Right kidney (tissue), 9 donors: ENCODE measurements around the gene RILP.
"Not testable (repeated sequence)": the region's sequence is repeated elsewhere in the genome, so short reads cannot be mapped to it uniquely, and the experiment has no call there.

ENCODE experiments used
- DNase-seq: peaks from one replicate; pipeline ENCODE4 v3.0.0-alpha.2; 2016
- long read RNA-seq, 8 donors: transcript quantifications; one replicate each; lab custom pipeline, GENCODE V29; 2026

Gene RILP, protein sequence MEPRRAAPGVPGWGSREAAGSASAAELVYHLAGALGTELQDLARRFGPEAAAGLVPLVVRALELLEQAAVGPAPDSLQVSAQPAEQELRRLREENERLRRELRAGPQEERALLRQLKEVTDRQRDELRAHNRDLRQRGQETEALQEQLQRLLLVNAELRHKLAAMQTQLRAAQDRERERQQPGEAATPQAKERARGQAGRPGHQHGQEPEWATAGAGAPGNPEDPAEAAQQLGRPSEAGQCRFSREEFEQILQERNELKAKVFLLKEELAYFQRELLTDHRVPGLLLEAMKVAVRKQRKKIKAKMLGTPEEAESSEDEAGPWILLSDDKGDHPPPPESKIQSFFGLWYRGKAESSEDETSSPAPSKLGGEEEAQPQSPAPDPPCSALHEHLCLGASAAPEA
- long read RNA-seq, donor 1, partial matches to known transcripts = 0 of 1 reads
- long read RNA-seq, donor 1, other reads (novel, unspliced or antisense) = 0 of 1 reads
- long read RNA-seq, donor 2, partial matches to known transcripts = 0 of 1 reads
- long read RNA-seq, donor 2, other reads (novel, unspliced or antisense) = 0 of 1 reads
- long read RNA-seq, donor 3 = 0 reads
- long read RNA-seq, donor 4 = 0 reads
- long read RNA-seq, donor 5, partial matches to known transcripts = 0 of 3 reads
- long read RNA-seq, donor 5, other reads (novel, unspliced or antisense) = 0 of 3 reads
- long read RNA-seq, donor 6, partial matches to known transcripts = 0 of 1 reads
- long read RNA-seq, donor 6, other reads (novel, unspliced or antisense) = 0 of 1 reads
- long read RNA-seq, donor 7 = 0 reads
- long read RNA-seq, donor 8 = 0 reads

DNA sequence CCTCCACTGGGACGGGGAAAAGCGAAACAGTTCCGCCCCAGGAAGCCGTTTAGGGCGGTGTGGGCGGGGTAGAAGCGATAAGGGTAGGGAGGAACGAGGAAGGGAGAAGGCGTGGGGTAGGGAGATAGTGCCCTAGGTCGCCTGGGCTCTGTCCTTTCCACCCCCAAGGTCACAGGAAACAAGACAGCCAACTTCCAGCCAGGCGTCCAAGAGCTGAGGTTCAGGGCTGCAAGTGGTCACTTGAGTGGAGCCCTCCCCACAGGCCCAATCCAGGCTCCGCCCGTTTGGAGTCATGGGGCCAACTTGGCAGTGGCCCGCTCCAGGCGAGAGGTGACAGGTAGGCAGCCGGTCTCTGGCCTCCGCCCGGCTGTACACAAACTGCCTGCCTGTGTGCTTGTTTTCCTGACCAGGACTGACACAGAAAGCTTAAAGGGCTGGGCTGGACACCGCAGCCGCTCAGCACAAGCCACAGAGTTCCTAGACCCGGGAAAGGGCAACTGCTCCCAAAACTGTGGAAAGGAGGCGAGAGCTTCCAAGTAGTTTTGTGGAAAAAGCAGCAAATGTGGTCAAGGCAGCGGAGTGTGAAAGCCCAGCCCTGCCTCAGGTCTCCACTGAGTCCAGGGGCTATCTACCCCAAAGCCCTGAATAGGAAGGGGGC, at the start of gene RILP:
TSS of gene RILP (minus strand) at position 23 of the 658 bp plus-strand sequence. CDS start 62 bp downstream, outside the sequence.
- peak; percentile 55 for DNase-seq

DNA sequence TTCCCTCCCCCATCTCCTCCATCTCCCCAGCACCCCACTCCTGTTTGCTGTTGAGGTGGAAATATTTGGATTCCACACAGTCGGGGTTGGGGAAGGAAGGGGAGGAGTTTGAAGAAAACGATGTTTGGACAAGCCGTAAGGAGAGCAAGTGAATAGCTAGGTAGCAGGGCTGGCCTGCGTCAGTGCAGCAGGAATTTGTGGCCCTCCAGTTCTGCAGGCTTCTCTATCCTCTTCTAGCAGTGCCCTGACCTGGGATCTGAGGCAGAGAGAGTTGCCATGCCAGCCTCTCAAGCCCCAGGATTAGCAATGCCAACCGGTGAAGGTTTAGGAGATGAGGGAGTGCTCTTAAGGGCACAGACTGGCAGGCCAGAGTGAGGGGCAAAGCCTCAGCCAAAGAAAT, 48.0 kb upstream of the RILP start:
- DNase-seq = no peak

DNA sequence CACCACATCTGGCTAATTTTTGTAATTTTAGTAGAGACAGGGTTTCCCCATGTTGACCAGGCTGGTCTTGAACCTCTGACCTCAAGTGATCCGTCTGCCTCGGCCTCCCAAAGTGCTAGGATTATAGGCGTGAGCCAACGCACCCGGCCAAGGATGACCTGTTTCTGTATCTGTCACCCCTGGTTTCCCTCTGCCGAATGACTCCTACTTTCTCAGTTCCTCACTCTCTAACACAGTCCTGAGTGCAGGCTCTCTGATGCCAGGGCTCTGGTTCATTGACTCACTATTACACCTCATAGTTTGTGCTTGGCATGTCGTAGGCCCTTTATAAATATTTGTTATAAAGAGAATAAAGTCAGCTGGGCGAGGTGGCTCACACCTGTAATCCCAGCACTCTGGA, 45.7 kb upstream of the RILP start:
- no peak for DNase-seq

- no peak for DNase-seq
These were observed 43.7 kb upstream of the RILP start for GRCh38 chr17:1693339-1693738.

- no peak for DNase-seq
These were observed 41.0 kb upstream of the RILP start for GRCh38 chr17:1690544-1691221.

GRCh38 chr17:1688405-1688804, 38.7 kb upstream of the RILP start:
- not testable (repeated sequence) for DNase-seq

GRCh38 chr17:1686086-1686485, 36.4 kb upstream of the RILP start:
- no peak for DNase-seq

- DNase-seq = peak; percentile 98
These were observed 34.9 kb upstream of the RILP start, which contains the start of gene PRPF8 for GRCh38 chr17:1684378-1685189. Gene PRPF8, minus strand, starts transcription at chr17:1684867. Its CDS starts 296 bp downstream, at chr17:1684571.

DNA sequence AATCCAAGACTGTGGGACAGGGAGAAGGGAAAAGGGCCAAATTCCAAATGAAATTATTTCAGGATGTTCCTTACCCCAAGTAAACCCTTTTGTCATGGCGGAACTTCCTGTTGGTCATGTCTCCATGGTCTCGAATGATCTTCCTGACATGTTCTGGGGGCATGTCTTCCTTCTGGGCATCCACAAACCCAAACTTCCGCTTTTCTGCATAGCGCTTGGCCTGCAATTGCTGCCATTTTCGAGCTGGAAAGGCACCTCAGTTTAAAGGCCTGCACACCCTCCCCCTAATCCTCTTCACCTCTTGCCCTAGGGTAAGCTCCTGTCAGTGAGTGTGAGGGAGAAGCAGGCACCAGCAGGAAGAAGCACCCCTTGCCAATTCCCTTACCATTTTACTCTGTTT, 33.8 kb upstream of the RILP start:
- DNase-seq = no peak

DNA sequence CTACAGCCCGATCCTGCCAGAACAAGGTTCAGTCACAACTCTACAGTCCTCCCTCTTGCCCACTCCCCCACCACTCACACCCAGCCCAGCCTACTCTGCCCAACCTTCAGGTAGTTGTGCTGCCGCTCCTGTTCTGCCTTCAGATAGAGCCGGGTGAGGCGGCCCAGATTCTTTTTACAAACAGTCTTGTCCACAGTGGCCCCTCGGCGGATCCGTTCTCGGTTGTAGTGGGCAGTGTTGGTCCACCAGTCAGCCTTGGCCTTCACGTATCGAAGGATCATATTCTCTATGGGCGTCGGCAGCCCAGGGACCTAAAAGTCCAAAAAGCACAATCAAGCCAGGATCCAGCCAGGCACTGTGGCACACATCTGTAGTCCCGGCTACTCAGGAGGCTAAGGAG, 26.7 kb upstream of the RILP start:
- no peak for DNase-seq

- DNase-seq = no peak
These were observed 23.5 kb upstream of the RILP start for GRCh38 chr17:1673041-1673785.

DNA sequence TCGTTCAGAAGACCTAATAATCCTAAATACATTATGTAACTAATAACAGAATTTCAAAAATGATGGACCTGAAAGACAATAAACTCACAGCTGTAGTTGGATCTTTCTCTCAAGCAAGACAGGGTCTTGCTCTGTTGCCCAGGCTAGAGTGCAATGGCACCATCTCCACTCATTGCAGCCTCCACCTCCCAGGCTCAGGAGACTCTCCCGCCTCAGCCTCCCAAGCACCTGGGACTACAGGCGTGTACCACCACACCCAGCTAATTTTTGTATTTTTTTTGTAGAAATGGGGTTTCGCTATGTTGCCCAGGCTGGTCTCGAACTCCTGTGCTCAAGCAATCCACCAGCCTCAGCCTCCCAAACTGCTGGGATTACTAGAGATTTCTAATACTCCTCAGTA, 14.3 kb upstream of the RILP start:
- DNase-seq = not testable (repeated sequence)

- DNase-seq = no peak
These were observed 11.4 kb upstream of the RILP start for GRCh38 chr17:1661045-1661444.

DNA sequence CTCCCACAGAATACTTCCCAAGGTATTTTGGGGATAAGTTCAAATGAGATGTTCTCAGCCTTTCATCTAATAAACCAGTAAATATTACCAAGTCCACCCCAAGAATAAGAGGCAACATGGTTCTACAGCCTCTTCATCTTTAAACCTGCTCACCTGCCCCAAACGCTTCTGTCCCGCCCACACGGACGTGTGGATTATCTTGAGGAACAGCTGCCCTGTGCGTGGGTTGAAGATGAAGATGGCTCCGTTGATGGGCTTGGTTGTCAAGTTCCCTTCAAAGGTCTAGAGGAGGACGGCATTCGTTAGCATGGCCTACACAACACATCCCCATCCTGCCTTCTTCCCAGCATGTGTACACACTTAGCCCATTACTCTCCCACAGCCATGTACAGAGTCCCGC, 8.4 kb upstream of the RILP start:
- no peak for DNase-seq

DNA sequence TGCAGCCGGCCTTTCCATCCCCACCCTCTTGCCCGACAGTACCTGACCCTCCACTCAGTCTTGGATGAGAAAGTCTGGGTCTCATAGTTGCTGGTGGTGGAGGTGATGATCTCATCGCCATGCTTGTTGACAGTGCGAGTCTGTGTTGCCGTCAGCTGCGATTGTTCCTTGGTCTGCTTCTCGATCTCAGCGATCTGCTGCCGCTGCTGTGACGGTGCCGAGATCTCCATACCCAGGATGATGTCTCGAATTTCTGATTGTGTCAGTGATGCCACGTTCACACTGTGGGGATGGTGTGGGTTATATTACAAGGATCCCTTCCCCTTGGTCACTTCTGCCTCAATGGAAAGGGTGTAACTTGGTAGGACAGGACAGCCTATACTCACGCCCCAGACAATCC, 4.1 kb upstream of the RILP start:
- no peak for DNase-seq

DNA sequence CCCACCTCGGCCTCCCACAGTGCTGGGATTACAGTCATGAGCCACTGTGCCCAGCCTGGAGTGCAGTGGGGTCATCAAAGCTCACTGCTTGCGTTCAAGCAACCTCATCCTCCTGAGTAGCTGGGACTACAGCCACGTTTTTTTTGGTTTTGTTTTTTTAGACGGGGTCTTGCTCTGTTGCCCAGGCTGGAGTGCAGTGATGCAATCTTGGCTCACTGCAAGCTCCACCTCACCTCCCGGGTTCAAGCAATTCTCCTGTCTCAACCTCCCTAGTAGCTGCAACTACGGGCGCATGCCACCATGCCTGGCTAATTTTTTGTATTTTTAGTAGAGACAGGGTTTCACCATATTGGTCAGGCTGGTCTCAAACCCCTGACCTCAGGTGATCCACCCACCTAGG, 3.1 kb upstream of the RILP start:
- not testable (repeated sequence) for DNase-seq

DNA sequence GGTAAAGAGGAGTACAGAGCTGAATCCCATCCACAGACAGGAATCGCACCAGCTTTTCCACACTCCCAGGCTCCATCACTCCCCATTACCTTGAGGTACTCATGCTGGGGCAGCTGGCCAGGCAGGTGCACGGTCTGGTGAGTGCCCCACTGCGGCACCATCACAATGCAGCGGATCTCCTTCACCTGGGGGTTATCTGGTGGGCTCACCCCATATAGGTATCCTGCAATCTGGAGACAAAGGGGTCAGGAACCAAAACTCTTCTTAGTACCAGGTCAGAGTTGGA, 1.8 kb upstream of the RILP start:
- no peak for DNase-seq

- DNase-seq = no peak
These were observed 1.3 kb upstream of the RILP start for GRCh38 chr17:1650731-1651558.

- peak; percentile 98 for DNase-seq
These were observed 463 bp downstream of the RILP start for GRCh38 chr17:1648963-1649843.
